Stimulated activated CD8-positive, alpha-beta memory T cell treated with anti-CD3 and anti-CD28 coated beads, Interleukin-4, amount 100 ng/mL, for 4 hours (primary cell): ENCODE data around the gene ELP4.

Source experiments
- DNase-seq, 2 donors: peaks; one replicate each; pipeline ENCODE4 v3.0.0-alpha.2; 2020; ENCODE audit warnings: low read depth in 2 of 2, low spot score in 1 of 2

ELP4 gene

DNA sequence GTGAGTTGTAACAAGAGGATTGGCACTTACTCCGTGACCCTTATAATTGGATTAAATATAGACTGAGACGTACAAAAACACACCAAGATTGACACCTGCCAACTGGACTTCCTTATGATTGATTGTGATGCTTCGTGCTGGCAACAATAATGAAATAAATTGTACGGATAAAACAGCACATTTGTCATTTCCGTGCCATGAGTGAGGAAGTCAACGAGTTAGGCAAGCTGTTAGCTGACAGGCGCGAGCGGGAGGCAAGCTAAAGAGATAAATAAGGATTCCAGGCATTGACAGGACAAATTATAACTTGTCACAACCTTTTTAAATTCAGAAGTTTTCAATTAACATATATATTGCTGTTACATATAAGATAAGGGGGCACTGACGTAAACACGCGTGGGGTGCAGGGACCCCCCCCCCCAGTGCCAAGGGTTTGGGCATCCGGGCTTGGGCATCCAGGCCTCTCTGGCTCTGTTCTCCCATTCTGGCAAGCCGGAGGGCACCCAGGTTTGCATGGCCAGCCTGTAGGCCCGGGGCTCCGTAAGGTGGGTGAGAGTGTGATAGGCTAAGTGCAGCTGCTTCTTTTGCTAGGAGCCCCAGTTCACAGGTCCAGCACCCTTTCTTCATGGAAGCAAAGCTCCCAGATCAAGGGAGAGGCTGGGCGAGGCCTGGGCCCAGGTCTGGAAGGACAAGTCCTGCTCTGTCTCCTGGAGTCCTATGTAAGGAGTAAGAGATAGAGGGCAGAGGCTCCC is 312.8 kb downstream of the ELP4 start:
- DNase-seq: no peak

- DNase-seq: no peak
Measured at GRCh38 chr11:31822927-31823643, 313.5 kb downstream of the ELP4 start.

GRCh38 chr11:31823644-31824331 is 314.2 kb downstream of the ELP4 start:
- DNase-seq: no peak

DNA sequence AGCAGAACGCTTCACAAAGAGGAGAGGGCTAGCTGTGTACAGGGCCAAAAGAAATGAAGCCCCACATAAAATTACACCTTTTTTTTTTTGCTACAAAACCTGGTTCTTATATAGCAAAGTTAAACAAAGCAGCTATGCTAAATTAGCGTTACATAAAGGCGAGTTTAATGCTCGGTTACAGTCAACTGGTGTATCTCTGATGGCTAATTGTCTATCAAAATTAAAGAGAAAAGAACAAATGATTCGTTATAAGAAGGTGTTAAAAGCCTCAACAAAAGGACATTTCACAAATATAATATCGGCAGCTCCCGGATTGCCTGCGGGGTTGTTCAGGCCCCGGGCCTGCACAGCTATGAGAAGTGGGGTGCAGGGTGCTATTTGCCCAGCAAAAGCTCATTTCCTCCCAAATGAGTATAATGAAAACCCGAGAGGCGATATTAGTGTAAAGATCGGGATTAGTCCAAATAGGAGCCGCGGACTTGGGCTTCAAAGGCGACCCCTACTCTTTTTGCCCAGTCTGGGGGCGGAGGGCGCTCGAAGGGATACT is 314.8 kb downstream of the ELP4 start:
- no peak for DNase-seq

DNA sequence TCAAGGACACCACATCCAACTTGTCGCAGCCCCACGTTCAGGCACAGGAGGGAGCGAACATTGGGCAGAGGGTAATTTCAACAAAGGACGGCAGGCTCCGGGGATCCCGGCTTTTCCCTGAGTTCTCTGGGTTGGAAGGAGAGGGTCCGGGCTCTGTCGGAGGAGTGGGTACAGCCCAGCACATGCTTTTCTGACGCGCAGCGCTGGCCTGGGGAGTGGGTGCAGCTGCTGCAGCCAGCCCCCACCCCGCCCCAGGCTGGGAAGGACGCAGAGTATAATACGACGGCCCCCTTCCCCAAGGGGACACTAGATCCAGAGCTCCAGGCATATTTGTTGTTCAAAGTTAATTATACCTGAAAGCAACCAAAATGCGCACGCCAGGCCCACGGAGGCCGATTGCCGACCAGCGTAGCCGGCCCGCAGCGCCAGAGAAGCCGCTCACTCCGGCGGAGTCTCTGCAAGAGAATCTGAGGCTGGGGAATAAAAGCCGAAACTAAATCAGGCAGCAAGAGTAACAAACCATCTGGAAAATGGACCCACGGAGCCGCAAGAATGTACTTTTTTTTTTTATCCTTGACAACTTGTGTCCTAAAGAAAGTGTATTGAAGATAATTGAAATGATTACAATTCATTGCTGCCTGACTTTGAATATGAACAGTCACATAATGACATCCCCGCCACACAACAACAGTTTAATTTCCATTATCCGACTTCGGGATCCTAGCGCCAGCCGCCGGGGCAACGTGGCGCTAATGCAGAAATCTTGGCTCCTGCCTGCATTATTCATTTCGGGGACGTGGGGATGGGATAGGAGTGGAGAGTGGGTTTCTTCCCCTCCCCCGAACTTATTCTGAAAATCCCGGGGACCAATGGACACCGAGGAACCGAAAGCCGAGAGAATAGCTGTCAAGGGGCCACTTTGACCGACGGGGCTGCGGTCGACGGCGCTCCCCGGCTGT is 315.6 kb downstream of the ELP4 start:
- DNase-seq: no peak

- no peak for DNase-seq
Measured at GRCh38 chr11:31825838-31826484, 316.4 kb downstream of the ELP4 start.

DNA sequence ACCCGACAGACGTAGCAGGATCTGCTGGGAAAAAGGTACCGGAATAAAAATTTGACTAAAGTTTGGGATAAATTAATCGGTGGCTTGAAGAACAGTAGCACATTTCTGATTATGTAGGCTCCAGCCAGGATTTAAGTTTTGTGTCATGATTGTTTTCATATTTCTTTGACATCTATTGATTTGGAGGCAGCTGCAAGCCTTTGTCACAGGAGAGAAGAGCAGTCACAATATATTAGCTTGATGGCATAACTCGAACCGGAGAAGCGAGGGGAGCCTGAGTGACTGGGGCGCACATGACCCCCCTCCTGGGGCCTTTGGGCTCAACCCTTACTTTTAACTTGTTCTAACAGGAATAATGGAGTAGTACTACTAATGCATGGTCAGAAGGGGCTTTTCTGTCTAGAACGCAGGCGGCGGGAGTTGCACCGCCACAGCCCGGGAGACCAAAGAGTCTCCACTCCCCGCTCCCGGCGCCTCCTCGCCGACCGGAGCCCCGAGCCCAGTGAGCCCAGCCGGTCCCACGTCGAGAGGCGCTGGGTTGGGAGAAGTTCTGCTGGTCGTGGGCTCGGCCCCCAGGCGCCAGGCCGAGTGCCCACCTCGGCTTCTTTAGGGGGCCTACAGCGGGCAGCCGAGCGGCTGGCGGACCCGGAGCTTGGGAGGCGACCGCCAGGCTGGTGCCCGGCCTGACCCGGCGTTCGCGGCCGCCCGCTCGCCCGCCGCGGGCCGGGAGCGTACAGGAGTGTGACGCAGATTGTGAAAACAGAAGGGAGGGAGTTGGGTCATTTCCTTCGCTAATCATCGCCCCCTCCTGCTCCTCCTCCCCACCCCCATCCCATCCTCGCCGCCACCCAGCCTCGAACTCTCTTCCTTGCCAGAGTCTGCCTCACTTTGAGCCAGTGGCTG is 317.2 kb downstream of the ELP4 start:
- DNase-seq: no peak

- DNase-seq: no peak
Measured at GRCh38 chr11:31827455-31828206, 318.1 kb downstream of the ELP4 start.

- DNase-seq: no peak
Measured at GRCh38 chr11:31828217-31828616, 318.6 kb downstream of the ELP4 start.

GRCh38 chr11:31830406-31830805 is 320.8 kb downstream of the ELP4 start:
- no peak for DNase-seq

GRCh38 chr11:31834237-31834636 is 324.7 kb downstream of the ELP4 start:
- DNase-seq: no peak
